HG03095 (cell line): ENCODE results near the gene MAP7.
"Not testable (repeated sequence)": the region's sequence is repeated elsewhere in the genome, so short reads cannot be mapped to it uniquely, and the experiment has no call there.

Experiments used
- ATAC-seq: cut with Tn5 transposase; IDR thresholded peaks from one replicate; pipeline ENCODE4 v1.9.1; 2021; ENCODE audit warnings: moderate library complexity; ENCODE audit not compliant: unreplicated experiment

MAP7 gene

GRCh38 chr6:136315594-136315993 lies 234.6 kb downstream of the MAP7 start:
- no peak for ATAC-seq

GRCh38 chr6:136312975-136313374 lies 237.2 kb downstream of the MAP7 start:
- ATAC-seq: no peak

- ATAC-seq: no peak
Measured at GRCh38 chr6:136309729-136310311, 240.4 kb downstream of the MAP7 start.

- ATAC-seq: no peak
Measured at GRCh38 chr6:136309171-136309570, 241.1 kb downstream of the MAP7 start.

- not testable (repeated sequence) for ATAC-seq
Measured at GRCh38 chr6:136308469-136308868, 241.8 kb downstream of the MAP7 start.

- ATAC-seq: no peak
Measured at GRCh38 chr6:136307351-136307750, 242.9 kb downstream of the MAP7 start.

GRCh38 chr6:136306466-136306865 lies 243.8 kb downstream of the MAP7 start:
- ATAC-seq: no peak

- ATAC-seq: no peak
Measured at GRCh38 chr6:136304410-136304809, 245.8 kb downstream of the MAP7 start.

GRCh38 chr6:136303516-136303915 lies 246.7 kb downstream of the MAP7 start:
- ATAC-seq: no peak

GRCh38 chr6:136294621-136295020 lies 255.6 kb downstream of the MAP7 start:
- no peak for ATAC-seq
